ENCODE results near the gene GMDS.

Gene GMDS

DNA sequence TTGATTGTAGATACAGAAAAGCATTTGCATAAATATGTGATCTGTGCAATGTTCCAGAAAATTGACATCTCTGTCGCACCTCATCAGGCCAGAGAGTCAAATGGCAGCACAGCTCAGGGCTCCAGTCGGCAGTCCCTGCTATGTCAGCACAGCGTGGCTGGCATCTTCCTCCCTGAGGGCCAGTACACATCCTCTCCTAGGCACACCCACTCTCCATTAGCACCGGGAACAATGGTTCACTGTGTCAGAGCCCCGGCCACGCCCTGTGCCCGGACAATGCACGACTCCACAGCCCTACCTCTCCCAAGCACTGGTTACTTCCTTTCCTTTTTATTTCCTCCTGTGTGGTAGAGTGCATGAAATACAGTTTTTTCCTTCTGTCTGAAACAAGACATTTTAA, 520.8 kb downstream of the GMDS start:
- Histone ChIP-seq H3K4me2 (ENCODE audit: low read length) (no peak overlapping the region), H3K27me3 (ENCODE audit: low read depth, low read length) (no peaks in the 10 kb centered on the region), H3K9me3 (ENCODE audit: insufficient read depth, low read length) (no peaks in the 10 kb centered on the region), H2AFZ (ENCODE audit: low read depth, low read length) (no peak overlapping the region), H3K27ac (ENCODE audit: low read length) (no peak overlapping the region), H4K20me1 (ENCODE audit: insufficient read depth, low read length) (no peaks in the 10 kb centered on the region), H3K9ac (ENCODE audit: low read length) (no peak overlapping the region), H3K79me2 (ENCODE audit: low read length) (no peaks in the 10 kb centered on the region), H3K36me3 (replicated peaks; ENCODE audit: low read depth, low read length) (peaks cover 9% of the 10 kb centered on the region), H3K4me1 (ENCODE audit: low read length) (peaks cover 10% of the 10 kb centered on the region), H3K4me3 (ENCODE audit: low read length) (no peak overlapping the region)
- no peak for TF ChIP-seq EZH2phosphoT487 (IDR thresholded peaks at IDR 0.05; ENCODE audit: low read depth)
- TF ChIP-seq, protein P1, sequence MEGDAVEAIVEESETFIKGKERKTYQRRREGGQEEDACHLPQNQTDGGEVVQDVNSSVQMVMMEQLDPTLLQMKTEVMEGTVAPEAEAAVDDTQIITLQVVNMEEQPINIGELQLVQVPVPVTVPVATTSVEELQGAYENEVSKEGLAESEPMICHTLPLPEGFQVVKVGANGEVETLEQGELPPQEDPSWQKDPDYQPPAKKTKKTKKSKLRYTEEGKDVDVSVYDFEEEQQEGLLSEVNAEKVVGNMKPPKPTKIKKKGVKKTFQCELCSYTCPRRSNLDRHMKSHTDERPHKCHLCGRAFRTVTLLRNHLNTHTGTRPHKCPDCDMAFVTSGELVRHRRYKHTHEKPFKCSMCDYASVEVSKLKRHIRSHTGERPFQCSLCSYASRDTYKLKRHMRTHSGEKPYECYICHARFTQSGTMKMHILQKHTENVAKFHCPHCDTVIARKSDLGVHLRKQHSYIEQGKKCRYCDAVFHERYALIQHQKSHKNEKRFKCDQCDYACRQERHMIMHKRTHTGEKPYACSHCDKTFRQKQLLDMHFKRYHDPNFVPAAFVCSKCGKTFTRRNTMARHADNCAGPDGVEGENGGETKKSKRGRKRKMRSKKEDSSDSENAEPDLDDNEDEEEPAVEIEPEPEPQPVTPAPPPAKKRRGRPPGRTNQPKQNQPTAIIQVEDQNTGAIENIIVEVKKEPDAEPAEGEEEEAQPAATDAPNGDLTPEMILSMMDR (IDR thresholded peaks at IDR 0.05; ENCODE audit: low read depth, low read length), result no peak

- H3K79me2 ChIP-seq (ENCODE audit: low read length), result no peaks in the 10 kb centered on the region
- no peaks in the 10 kb centered on the region for H3K27me3 ChIP-seq (ENCODE audit: low read depth, low read length)
- H3K9ac ChIP-seq (ENCODE audit: low read length), result no peak overlapping the region
- H3K4me3 ChIP-seq (ENCODE audit: low read length), result no peak overlapping the region
- H2AFZ ChIP-seq (ENCODE audit: low read depth, low read length), result no peak overlapping the region
- H3K4me1 ChIP-seq (ENCODE audit: low read length), result peaks cover 5% of the 10 kb centered on the region
- no peak overlapping the region for H3K27ac ChIP-seq (ENCODE audit: low read length)
- no peak overlapping the region for H3K4me2 ChIP-seq (ENCODE audit: low read length)
- H4K20me1 ChIP-seq (ENCODE audit: insufficient read depth, low read length), result no peaks in the 10 kb centered on the region
- no peaks in the 10 kb centered on the region for H3K9me3 ChIP-seq (ENCODE audit: insufficient read depth, low read length)
- TF ChIP-seq, protein P1 (IDR thresholded peaks at IDR 0.05; ENCODE audit: low read depth, low read length), result no peak
- no peak for TF ChIP-seq EZH2phosphoT487 (IDR thresholded peaks at IDR 0.05; ENCODE audit: low read depth)
- peaks cover 9% of the 10 kb centered on the region for H3K36me3 ChIP-seq (replicated peaks; ENCODE audit: low read depth, low read length)
These were observed 521.3 kb downstream of the GMDS start for GRCh38 chr6:1724124-1724523.

- H3K27me3 ChIP-seq (ENCODE audit: low read depth, low read length), result no peaks in the 10 kb centered on the region
- H4K20me1 ChIP-seq (ENCODE audit: insufficient read depth, low read length), result no peaks in the 10 kb centered on the region
- H3K9me3 ChIP-seq (ENCODE audit: insufficient read depth, low read length), result no peaks in the 10 kb centered on the region
- no peak overlapping the region for H2AFZ ChIP-seq (ENCODE audit: low read depth, low read length)
- no peak for TF ChIP-seq EZH2phosphoT487 (IDR thresholded peaks at IDR 0.05; ENCODE audit: low read depth)
- TF ChIP-seq, protein P1 (IDR thresholded peaks at IDR 0.05; ENCODE audit: low read depth, low read length), result no peak
- H3K4me2 ChIP-seq (ENCODE audit: low read length), result no peak overlapping the region
- H3K4me3 ChIP-seq (ENCODE audit: low read length), result no peak overlapping the region
- no peak overlapping the region for H3K27ac ChIP-seq (ENCODE audit: low read length)
- no peak overlapping the region for H3K9ac ChIP-seq (ENCODE audit: low read length)
- no peaks in the 10 kb centered on the region for H3K4me1 ChIP-seq (ENCODE audit: low read length)
- H3K36me3 ChIP-seq (replicated peaks; ENCODE audit: low read depth, low read length), result peaks cover 9% of the 10 kb centered on the region
- H3K79me2 ChIP-seq (ENCODE audit: low read length), result no peaks in the 10 kb centered on the region
These were observed 522.6 kb downstream of the GMDS start for GRCh38 chr6:1722801-1723200.

- H3K4me1 ChIP-seq (ENCODE audit: low read length), result no peaks in the 10 kb centered on the region
- H3K4me3 ChIP-seq (ENCODE audit: low read length), result no peak overlapping the region
- H3K36me3 ChIP-seq (replicated peaks; ENCODE audit: low read depth, low read length), result peaks cover 6% of the 10 kb centered on the region
- no peak overlapping the region for H3K9ac ChIP-seq (ENCODE audit: low read length)
- no peak overlapping the region for H3K27ac ChIP-seq (ENCODE audit: low read length)
- H4K20me1 ChIP-seq (ENCODE audit: insufficient read depth, low read length), result no peaks in the 10 kb centered on the region
- H3K9me3 ChIP-seq (ENCODE audit: insufficient read depth, low read length), result no peaks in the 10 kb centered on the region
- no peak for TF ChIP-seq EZH2phosphoT487 (IDR thresholded peaks at IDR 0.05; ENCODE audit: low read depth)
- TF ChIP-seq, protein P1 (IDR thresholded peaks at IDR 0.05; ENCODE audit: low read depth, low read length), result no peak
- H3K27me3 ChIP-seq (ENCODE audit: low read depth, low read length), result no peaks in the 10 kb centered on the region
- H3K4me2 ChIP-seq (ENCODE audit: low read length), result no peak overlapping the region
- H3K79me2 ChIP-seq (ENCODE audit: low read length), result no peaks in the 10 kb centered on the region
- H2AFZ ChIP-seq (ENCODE audit: low read depth, low read length), result no peak overlapping the region
These were observed 524.6 kb downstream of the GMDS start for GRCh38 chr6:1720620-1721322.

Data from OCI-LY3 (cell line).